HepG2 (cell line): Measurements from ENCODE around the gene HABP4. TPM values are rescaled to one million over a fixed set of nuclear protein-coding genes. Genes with fewer than 3 reads are reported as not detected.
A peak's percentile ranks its signal among the peaks of the same experiment; 100 is the strongest.

Experiments used
- BCL6 ChIP-seq: IDR thresholded peaks from 2 replicates; pipeline ENCODE4 v1.6.1; 2016; ENCODE audit warnings: missing genetic modification reagents, missing compliant biosample characterization
- CBFB ChIP-seq: sonication (generic); formaldehyde crosslinking; IDR thresholded peaks from 2 replicates; pipeline ENCODE4 v1.4.0; 2020; ENCODE audit warnings: missing genetic modification reagents
- CC2D1A ChIP-seq: sonication (generic); formaldehyde crosslinking; IDR thresholded peaks from 2 replicates; pipeline ENCODE4 v1.8.1; 2023; ENCODE audit warnings: mild to moderate bottlenecking, missing genetic modification reagents
- ERF ChIP-seq: IDR thresholded peaks from 2 replicates; pipeline ENCODE4 v1.6.1; 2018; ENCODE audit warnings: missing biosample characterization, missing genetic modification reagents
- ETV5 ChIP-seq: IDR thresholded peaks from 2 replicates; pipeline ENCODE4 v1.6.1; 2018; ENCODE audit warnings: missing biosample characterization, missing genetic modification reagents, inconsistent platforms, borderline replicate concordance
- GATAD2A ChIP-seq: IDR thresholded peaks from 2 replicates; pipeline ENCODE4 v1.6.1; 2016
- MZF1 ChIP-seq: sonication (generic); formaldehyde crosslinking; IDR thresholded peaks from 2 replicates; pipeline ENCODE4 v1.8.1; 2023; ENCODE audit warnings: mild to moderate bottlenecking, missing genetic modification reagents, borderline replicate concordance
- NFIB ChIP-seq: sonication (generic); formaldehyde crosslinking; IDR thresholded peaks from 2 replicates; pipeline ENCODE4 v1.9.0; 2021; ENCODE audit warnings: missing genetic modification reagents, mild to moderate bottlenecking, borderline replicate concordance
- PCBP2 ChIP-seq: fragments of 200-400 bp; formaldehyde crosslinking; optimal IDR thresholded peaks from 2 replicates; pipeline ENCODE3; 2018; ENCODE audit warnings: low read length, low read depth; ENCODE audit not compliant: poor library complexity, severe bottlenecking
- RAD21 ChIP-seq: fragments of 450-650 bp; formaldehyde crosslinking; IDR thresholded peaks from 2 replicates; pipeline ENCODE4 v1.5.0; 2020; ENCODE audit warnings: mild to moderate bottlenecking
- SMARCE1 ChIP-seq: fragments of 450-650 bp; IDR thresholded peaks from 2 replicates; pipeline ENCODE4 v1.6.1; 2017; ENCODE audit warnings: borderline replicate concordance
- SP4 ChIP-seq: sonication (generic); formaldehyde crosslinking; IDR thresholded peaks from 2 replicates; pipeline ENCODE4 v1.8.1; 2023; ENCODE audit warnings: mild to moderate bottlenecking, missing genetic modification reagents
- SRSF9 ChIP-seq: fragments of 200-400 bp; formaldehyde crosslinking; IDR thresholded peaks from 2 replicates; pipeline ENCODE4 v1.6.1; 2018; ENCODE audit warnings: borderline replicate concordance, mild to moderate bottlenecking, low read depth, low read length; ENCODE audit not compliant: insufficient read depth, poor library complexity, severe bottlenecking
- TSC22D2 ChIP-seq: sonication (generic); formaldehyde crosslinking; IDR thresholded peaks from 2 replicates; pipeline ENCODE4 v1.5.1; 2020; ENCODE audit warnings: missing genetic modification reagents, mild to moderate bottlenecking, borderline replicate concordance
- ZNF124 ChIP-seq: sonication (generic); formaldehyde crosslinking; IDR thresholded peaks from 2 replicates; pipeline ENCODE4 v1.4.0; 2020; ENCODE audit warnings: missing genetic modification reagents
- ZNF3 ChIP-seq: IDR thresholded peaks from 2 replicates; pipeline ENCODE4 v1.7.0; 2017; ENCODE audit warnings: inconsistent platforms
- ZNF326 ChIP-seq: sonication (generic); formaldehyde crosslinking; IDR thresholded peaks from 2 replicates; pipeline ENCODE4 v1.4.0; 2020; ENCODE audit warnings: missing genetic modification reagents, borderline replicate concordance
- ZNF737 ChIP-seq: sonication (generic); formaldehyde crosslinking; IDR thresholded peaks from 2 replicates; pipeline ENCODE4 v1.5.0; 2020; ENCODE audit warnings: missing genetic modification reagents, mild to moderate bottlenecking, borderline replicate concordance
- ZSCAN21 ChIP-seq: sonication (generic); formaldehyde crosslinking; IDR thresholded peaks from 2 replicates; pipeline ENCODE4 v1.8.0; 2022; ENCODE audit warnings: mild to moderate bottlenecking, missing genetic modification reagents, moderate library complexity, borderline replicate concordance
- ZSCAN9 ChIP-seq: IDR thresholded peaks from 2 replicates; pipeline ENCODE4 v1.6.1; 2016; ENCODE audit warnings: borderline replicate concordance
- polyA plus RNA-seq, 8 experiments: library from polyadenylated mRNA; depleted of rRNA in 3 of 8; stranded (reverse) in 7 of 8; unstranded in 1 of 8; fragments of >200 nt; fragmentation: Illumina TruSeq in 4 of 8; extraction: Trizol in 4 of 8; gene quantifications; 2 replicates each; pipeline versions ENCODE4 v1.2.1 to v1.2.3, GENCODE V29; 2011 to 2016; ENCODE audit warnings: low read depth in 4 of 8, missing spikeins in 1 of 8, mixed read lengths in 1 of 8; ENCODE audit not compliant: insufficient read depth in 1 of 8
- total RNA-seq, 5 experiments: library from RNA; depleted of rRNA; stranded (reverse); fragments of >200 nt; fragmentation: Illumina TruSeq; extraction: Trizol; gene quantifications; 2 replicates each; pipeline ENCODE4 v1.2.3, GENCODE V29; 2016; ENCODE audit warnings: low read depth in 1 of 5
- TF ChIP-seq, protein P1 (sequence below): sonication (generic); formaldehyde crosslinking; IDR thresholded peaks from 2 replicates; pipeline ENCODE4 v1.5.0; 2020; ENCODE audit warnings: mild to moderate bottlenecking, missing genetic modification reagents, moderate library complexity
- TF ChIP-seq, protein P2 (sequence below): sonication (generic); formaldehyde crosslinking; IDR thresholded peaks from 2 replicates; pipeline ENCODE4 v1.4.0; 2020; ENCODE audit warnings: missing genetic modification reagents, borderline replicate concordance
- TF ChIP-seq, protein P3 (sequence below): sonication (generic); formaldehyde crosslinking; IDR thresholded peaks from 2 replicates; pipeline ENCODE4 v1.4.0; 2020; ENCODE audit warnings: missing genetic modification reagents, borderline replicate concordance

The HABP4 gene
- total and polyA plus RNA-seq, 2 of the 13 experiments (the other 11 are each of a cell fraction or from before 2014, with no cell fraction given) = 14.3 to 26.6 TPM

DNA sequence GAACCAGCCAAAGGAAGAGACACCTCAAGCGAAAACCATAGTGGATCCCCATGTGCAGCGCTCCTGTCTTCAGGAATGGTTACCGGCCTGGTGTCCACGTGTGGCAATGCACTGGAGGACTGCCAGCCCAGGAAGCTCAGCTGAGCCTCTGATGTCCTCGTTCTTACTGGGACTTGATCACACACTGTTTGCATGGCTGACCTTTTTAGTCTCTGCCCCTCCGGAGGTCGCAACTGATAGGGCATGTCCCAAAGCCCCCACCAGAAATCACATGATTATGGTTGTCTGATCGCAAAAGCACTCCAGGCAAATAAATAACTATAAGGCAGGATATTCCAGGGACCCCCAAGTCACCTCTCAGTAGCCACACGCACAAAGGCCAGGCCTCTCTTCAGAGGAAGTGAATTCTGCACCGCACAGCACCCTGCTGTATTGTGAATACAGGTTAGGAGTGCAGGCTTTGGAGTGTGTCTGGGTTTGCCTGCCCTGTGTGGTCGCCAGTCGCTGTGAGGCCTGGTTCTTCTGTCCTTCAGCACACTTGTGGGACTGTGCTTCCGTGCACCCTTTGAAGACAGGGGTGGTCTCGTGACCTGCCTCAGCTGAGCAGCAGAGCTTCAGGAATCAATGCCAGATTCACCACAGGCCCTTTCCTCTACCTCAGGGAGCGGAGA lies 13.4 kb upstream of the HABP4 start (continued):
- TF ChIP-seq ZNF737 (CRISPR knock-in tag) = no peak
- TF ChIP-seq SMARCE1 = no peak
- no peak for TF ChIP-seq ZNF124 (CRISPR knock-in tag)
- no peak for TF ChIP-seq MZF1 (CRISPR knock-in tag)
- TF ChIP-seq ZSCAN21 = peak; percentile 75
- TF ChIP-seq, protein P1, sequence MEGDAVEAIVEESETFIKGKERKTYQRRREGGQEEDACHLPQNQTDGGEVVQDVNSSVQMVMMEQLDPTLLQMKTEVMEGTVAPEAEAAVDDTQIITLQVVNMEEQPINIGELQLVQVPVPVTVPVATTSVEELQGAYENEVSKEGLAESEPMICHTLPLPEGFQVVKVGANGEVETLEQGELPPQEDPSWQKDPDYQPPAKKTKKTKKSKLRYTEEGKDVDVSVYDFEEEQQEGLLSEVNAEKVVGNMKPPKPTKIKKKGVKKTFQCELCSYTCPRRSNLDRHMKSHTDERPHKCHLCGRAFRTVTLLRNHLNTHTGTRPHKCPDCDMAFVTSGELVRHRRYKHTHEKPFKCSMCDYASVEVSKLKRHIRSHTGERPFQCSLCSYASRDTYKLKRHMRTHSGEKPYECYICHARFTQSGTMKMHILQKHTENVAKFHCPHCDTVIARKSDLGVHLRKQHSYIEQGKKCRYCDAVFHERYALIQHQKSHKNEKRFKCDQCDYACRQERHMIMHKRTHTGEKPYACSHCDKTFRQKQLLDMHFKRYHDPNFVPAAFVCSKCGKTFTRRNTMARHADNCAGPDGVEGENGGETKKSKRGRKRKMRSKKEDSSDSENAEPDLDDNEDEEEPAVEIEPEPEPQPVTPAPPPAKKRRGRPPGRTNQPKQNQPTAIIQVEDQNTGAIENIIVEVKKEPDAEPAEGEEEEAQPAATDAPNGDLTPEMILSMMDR (CRISPR knock-in tag) = no peak; the same call in 1 of the 2 replicates
- TF ChIP-seq CBFB (CRISPR knock-in tag) = no peak
- peak; percentile 56; the same call in 1 of the 2 replicates for TF ChIP-seq TSC22D2 (CRISPR knock-in tag)
- TF ChIP-seq, protein P2, sequence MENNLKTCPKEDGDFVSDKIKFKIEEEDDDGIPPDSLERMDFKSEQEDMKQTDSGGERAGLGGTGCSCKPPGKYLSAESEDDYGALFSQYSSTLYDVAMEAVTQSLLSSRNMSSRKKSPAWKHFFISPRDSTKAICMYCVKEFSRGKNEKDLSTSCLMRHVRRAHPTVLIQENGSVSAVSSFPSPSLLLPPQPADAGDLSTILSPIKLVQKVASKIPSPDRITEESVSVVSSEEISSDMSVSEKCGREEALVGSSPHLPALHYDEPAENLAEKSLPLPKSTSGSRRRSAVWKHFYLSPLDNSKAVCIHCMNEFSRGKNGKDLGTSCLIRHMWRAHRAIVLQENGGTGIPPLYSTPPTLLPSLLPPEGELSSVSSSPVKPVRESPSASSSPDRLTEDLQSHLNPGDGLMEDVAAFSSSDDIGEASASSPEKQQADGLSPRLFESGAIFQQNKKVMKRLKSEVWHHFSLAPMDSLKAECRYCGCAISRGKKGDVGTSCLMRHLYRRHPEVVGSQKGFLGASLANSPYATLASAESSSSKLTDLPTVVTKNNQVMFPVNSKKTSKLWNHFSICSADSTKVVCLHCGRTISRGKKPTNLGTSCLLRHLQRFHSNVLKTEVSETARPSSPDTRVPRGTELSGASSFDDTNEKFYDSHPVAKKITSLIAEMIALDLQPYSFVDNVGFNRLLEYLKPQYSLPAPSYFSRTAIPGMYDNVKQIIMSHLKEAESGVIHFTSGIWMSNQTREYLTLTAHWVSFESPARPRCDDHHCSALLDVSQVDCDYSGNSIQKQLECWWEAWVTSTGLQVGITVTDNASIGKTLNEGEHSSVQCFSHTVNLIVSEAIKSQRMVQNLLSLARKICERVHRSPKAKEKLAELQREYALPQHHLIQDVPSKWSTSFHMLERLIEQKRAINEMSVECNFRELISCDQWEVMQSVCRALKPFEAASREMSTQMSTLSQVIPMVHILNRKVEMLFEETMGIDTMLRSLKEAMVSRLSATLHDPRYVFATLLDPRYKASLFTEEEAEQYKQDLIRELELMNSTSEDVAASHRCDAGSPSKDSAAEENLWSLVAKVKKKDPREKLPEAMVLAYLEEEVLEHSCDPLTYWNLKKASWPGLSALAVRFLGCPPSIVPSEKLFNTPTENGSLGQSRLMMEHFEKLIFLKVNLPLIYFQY (CRISPR knock-in tag) = peak; percentile 62; the same call in 1 of the 2 replicates
- peak; percentile 91 for TF ChIP-seq GATAD2A (CRISPR knock-in tag)
- no peak for TF ChIP-seq ZNF3 (CRISPR knock-in tag)
- peak; percentile 92 for TF ChIP-seq ERF (CRISPR knock-in tag)
- peak; percentile 92 for TF ChIP-seq ZSCAN9 (CRISPR knock-in tag)
- peak; percentile 39; the same call in 1 of the 2 replicates for TF ChIP-seq SP4 (CRISPR knock-in tag)
- TF ChIP-seq NFIB (CRISPR knock-in tag) = no peak
- no peak for TF ChIP-seq SRSF9
- no peak for TF ChIP-seq RAD21
- peak; percentile 48; the same call in 1 of the 2 replicates for TF ChIP-seq BCL6 (CRISPR knock-in tag)
- TF ChIP-seq ETV5 (CRISPR knock-in tag) = peak; percentile 78
- TF ChIP-seq ZNF326 (CRISPR knock-in tag) = no peak
- no peak for TF ChIP-seq PCBP2
- no peak for TF ChIP-seq CC2D1A (CRISPR knock-in tag)
- TF ChIP-seq, protein P3, sequence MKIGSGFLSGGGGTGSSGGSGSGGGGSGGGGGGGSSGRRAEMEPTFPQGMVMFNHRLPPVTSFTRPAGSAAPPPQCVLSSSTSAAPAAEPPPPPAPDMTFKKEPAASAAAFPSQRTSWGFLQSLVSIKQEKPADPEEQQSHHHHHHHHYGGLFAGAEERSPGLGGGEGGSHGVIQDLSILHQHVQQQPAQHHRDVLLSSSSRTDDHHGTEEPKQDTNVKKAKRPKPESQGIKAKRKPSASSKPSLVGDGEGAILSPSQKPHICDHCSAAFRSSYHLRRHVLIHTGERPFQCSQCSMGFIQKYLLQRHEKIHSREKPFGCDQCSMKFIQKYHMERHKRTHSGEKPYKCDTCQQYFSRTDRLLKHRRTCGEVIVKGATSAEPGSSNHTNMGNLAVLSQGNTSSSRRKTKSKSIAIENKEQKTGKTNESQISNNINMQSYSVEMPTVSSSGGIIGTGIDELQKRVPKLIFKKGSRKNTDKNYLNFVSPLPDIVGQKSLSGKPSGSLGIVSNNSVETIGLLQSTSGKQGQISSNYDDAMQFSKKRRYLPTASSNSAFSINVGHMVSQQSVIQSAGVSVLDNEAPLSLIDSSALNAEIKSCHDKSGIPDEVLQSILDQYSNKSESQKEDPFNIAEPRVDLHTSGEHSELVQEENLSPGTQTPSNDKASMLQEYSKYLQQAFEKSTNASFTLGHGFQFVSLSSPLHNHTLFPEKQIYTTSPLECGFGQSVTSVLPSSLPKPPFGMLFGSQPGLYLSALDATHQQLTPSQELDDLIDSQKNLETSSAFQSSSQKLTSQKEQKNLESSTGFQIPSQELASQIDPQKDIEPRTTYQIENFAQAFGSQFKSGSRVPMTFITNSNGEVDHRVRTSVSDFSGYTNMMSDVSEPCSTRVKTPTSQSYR (CRISPR knock-in tag) = peak; percentile 47; the same call in 1 of the 2 replicates
